Endothelial cell of umbilical vein (primary cell): Measurements from ENCODE around the gene KRTAP10-1. TPM values are rescaled to one million over a fixed set of nuclear protein-coding genes. Genes with fewer than 3 reads are reported as not detected.

Experiments
- BruUV-seq: library from RNA; stranded (reverse); fragments of 400-500 nt; replicated peaks from 2 replicates; lab custom pipeline; 2021; lab: Mats Ljungman, UMichigan
- CTCF ChIA-PET: fragments of 300-600, 350-600 bp; sonication (Branson Sonifier 250); formaldehyde crosslinking; loops from one replicate; lab custom pipeline; 2021; ENCODE audit warnings: antibody characterized with exemption, inconsistent platforms; lab: Charles Lee
- POLR2A ChIA-PET: fragments of 300-600, 350-600 bp; sonication (Branson Sonifier 250); formaldehyde crosslinking; loops from one replicate; lab custom pipeline; 2021; ENCODE audit warnings: antibody characterized with exemption, inconsistent platforms; lab: Charles Lee
- DNase-seq: peaks from one replicate; pipeline ENCODE4 v3.0.0-alpha.2; 2011; ENCODE audit warnings: low read depth, low spot score
- FAIRE-seq: peaks from 2 replicates; lab custom pipeline; 2011; peaks lifted over from hg19 to GRCh38; lab: Jason Lieb, UNC
- H2AFZ ChIP-seq: 2 replicates; pipeline ENCODE4 v1.6.0; 2012; ENCODE audit warnings: low read depth, low read length, control low read depth, inconsistent platforms
- H3K27ac ChIP-seq: 2 replicates; pipeline ENCODE4 v1.5.1; 2011; ENCODE audit warnings: low read depth, mild to moderate bottlenecking, control low read depth, low read length, moderate library complexity; ENCODE audit not compliant: insufficient read depth
- H3K27me3 ChIP-seq, 2 experiments: 2 replicates each; pipeline versions ENCODE4 v1.6.0 to v1.6.1; 2011; ENCODE audit warnings: low read length in 2 of 2, mixed read lengths in 1 of 2; ENCODE audit not compliant: control insufficient read depth in 2 of 2, insufficient read depth in 2 of 2
- H3K36me3 ChIP-seq, 2 experiments: 2 replicates in 1 of 2; 3 replicates in 1 of 2; pipeline ENCODE4 v1.5.1; 2011; ENCODE audit warnings: low read length in 2 of 2, mild to moderate bottlenecking in 1 of 2, moderate library complexity in 1 of 2; ENCODE audit not compliant: control insufficient read depth in 2 of 2, insufficient read depth in 2 of 2; ENCODE audit errors: extremely low read depth in 1 of 2
- H3K4me1 ChIP-seq: 3 replicates; pipeline ENCODE4 v1.5.1; 2011; ENCODE audit warnings: mild to moderate bottlenecking, low read length; ENCODE audit not compliant: control insufficient read depth, insufficient read depth; ENCODE audit errors: extremely low read depth
- H3K4me2 ChIP-seq: 2 replicates; pipeline ENCODE4 v1.6.1; 2011; ENCODE audit warnings: low read length, control low read depth, mixed read lengths; ENCODE audit not compliant: insufficient read depth
- H3K4me3 ChIP-seq, 3 experiments: fragments of 200-600 bp in 1 of 3; sonication (generic), shearing (Covaris generic) in 1 of 3; replicated peaks in 1 of 3; 2 replicates each; pipeline ENCODE4 v1.5.1; 2011 to 2016; ENCODE audit warnings: control low read depth in 3 of 3, low read length in 3 of 3, mild to moderate bottlenecking in 2 of 3, inconsistent platforms in 1 of 3, low read depth in 1 of 3, moderate library complexity in 1 of 3; ENCODE audit not compliant: insufficient read depth in 1 of 3
- H3K79me2 ChIP-seq: 2 replicates; pipeline ENCODE4 v1.6.0; 2012; ENCODE audit warnings: low read length, inconsistent platforms; ENCODE audit not compliant: control insufficient read depth, insufficient read depth
- H3K9ac ChIP-seq: replicated peaks from 2 replicates; pipeline ENCODE3; 2011; ENCODE audit warnings: low read length, control low read depth; ENCODE audit not compliant: insufficient read depth; ENCODE audit errors: extremely low read depth
- H3K9me1 ChIP-seq: replicated peaks from 3 replicates; pipeline ENCODE4 v1.6.0; 2011; ENCODE audit warnings: mild to moderate bottlenecking, low read length; ENCODE audit not compliant: control insufficient read depth, insufficient read depth; ENCODE audit errors: extremely low read depth
- H3K9me3 ChIP-seq: replicated peaks from 2 replicates; pipeline ENCODE4 v1.5.1; 2012; ENCODE audit warnings: low read length, inconsistent platforms; ENCODE audit not compliant: control insufficient read depth, insufficient read depth
- H4K20me1 ChIP-seq: replicated peaks from 2 replicates; pipeline ENCODE3; 2011; ENCODE audit warnings: mild to moderate bottlenecking, low read length; ENCODE audit not compliant: control insufficient read depth, insufficient read depth; ENCODE audit errors: extremely low read depth
- CTCF ChIP-seq, 2 donors: IDR thresholded peaks; 1 replicate in 1 of 2; 2 replicates in 1 of 2; pipeline ENCODE4 v1.5.1; 2011; ENCODE audit warnings: low read length in 2 of 2, mild to moderate bottlenecking in 2 of 2, moderate library complexity in 2 of 2, control low read depth in 1 of 2, inconsistent platforms in 1 of 2, low read depth in 1 of 2; ENCODE audit not compliant: insufficient read depth in 1 of 2; ENCODE audit errors: extremely low read depth in 1 of 2
- MAX ChIP-seq: IDR thresholded peaks from 2 replicates; pipeline ENCODE4 v1.6.1; 2011; ENCODE audit not compliant: insufficient read depth, insufficient read length
- POLR2AphosphoS5 ChIP-seq: IDR thresholded peaks from 2 replicates; pipeline ENCODE4 v1.6.1; 2012; ENCODE audit warnings: low read depth, mild to moderate bottlenecking, control low read depth, low read length, moderate library complexity; ENCODE audit not compliant: insufficient read depth
- dilution Hi-C: fragments of 300-500 bp; cut with MboI; formaldehyde crosslinking; loops from one replicate; pipeline ENCODE4 v1.15.0; 2019; ENCODE audit warnings: low sequenced_read_pairs; ENCODE audit not compliant: extremely low pct_ligation_motif_present
- intact Hi-C: fragments of 100-400 bp; cut with micrococcal nuclease; formaldehyde crosslinking; loops from one replicate; pipeline ENCODE4 v1.10.0; 2022
- polyA plus RNA-seq, 4 experiments: library from polyadenylated mRNA; depleted of rRNA in 3 of 4; stranded (reverse) in 3 of 4; unstranded in 1 of 4; fragments of >200 nt; gene quantifications; 2 replicates each; pipeline versions ENCODE4 v1.2.1 to v1.2.3, GENCODE V29; 2011 to 2012; ENCODE audit warnings: missing spikeins in 1 of 4
- total RNA-seq: library from RNA; stranded (reverse); gene quantifications from 2 replicates; pipeline ENCODE4 v1.2.3, GENCODE V29; 2021

Gene KRTAP10-1
- total and polyA plus RNA-seq, 2 donors (not counting 3 experiments of a cell fraction or from before 2014, with no cell fraction given) = not detected

- intact Hi-C loops = loop anchor here (10.0 kb wide), 1 partner anchor 415 kb away; no protein-coding TSS in a partner anchor
- H3K27me3 ChIP-seq = no peaks in the 10 kb centered on the region
- no peak overlapping the region for H3K9ac ChIP-seq
- no peak overlapping the region for H2AFZ ChIP-seq
- no peaks in the 10 kb centered on the region for H3K79me2 ChIP-seq
- H3K4me3 ChIP-seq = no peak overlapping the region
- no TSS peak for BruUV-seq
- CTCF ChIA-PET = no interaction called here
- H3K27ac ChIP-seq = no peak overlapping the region
- dilution Hi-C loops = no loop called here
- H4K20me1 ChIP-seq = no peaks in the 10 kb centered on the region
- POLR2A ChIA-PET = no interaction called here
- FAIRE-seq (no peak), DNase-seq (no peak)
- no peaks in the 10 kb centered on the region for H3K9me3 ChIP-seq
- H3K4me1 ChIP-seq = no peaks in the 10 kb centered on the region
- no peak overlapping the region for H3K4me2 ChIP-seq
- no peaks in the 10 kb centered on the region for H3K9me1 ChIP-seq
- TF ChIP-seq MAX (no peak), CTCF (IDR thresholded peaks at IDR 0.05; ENCODE audit: extremely low read depth in 1 of 2, insufficient read depth in 1 of 2, low read depth in 1 of 2, low read length in 2 of 2) (no peak), POLR2AphosphoS5 (no peak)
- no peaks in the 10 kb centered on the region for H3K36me3 ChIP-seq
These were observed 20.4 kb downstream of the KRTAP10-1 start for GRCh38 chr21:44519346-44520325.
